IPS-18a (cell line): ENCODE data around the gene PRXL2A.
"Not testable (repeated sequence)": the region's sequence is repeated elsewhere in the genome, so short reads cannot be mapped to it uniquely, and the experiment has no call there.

Experiments used
- H3K27ac ChIP-seq: one replicate; pipeline ENCODE4 v1.5.1; 2013; ENCODE audit warnings: low read length
- H3K27me3 ChIP-seq: one replicate; pipeline ENCODE4 v1.6.1; 2013; ENCODE audit warnings: mild to moderate bottlenecking, low read length; ENCODE audit not compliant: control insufficient read depth, insufficient read depth
- H3K36me3 ChIP-seq: one replicate; pipeline ENCODE4 v1.6.1; 2013; ENCODE audit warnings: low read depth, low read length; ENCODE audit not compliant: control insufficient read depth
- H3K4me1 ChIP-seq: one replicate; pipeline ENCODE4 v1.6.1; 2013; ENCODE audit warnings: low read depth, low read length; ENCODE audit not compliant: control insufficient read depth
- H3K4me3 ChIP-seq: one replicate; pipeline ENCODE4 v1.5.1; 2013; ENCODE audit warnings: low read length
- H3K9ac ChIP-seq: one replicate; pipeline ENCODE4 v1.6.1; 2013; ENCODE audit warnings: mild to moderate bottlenecking, low read length, moderate library complexity
- H3K9me3 ChIP-seq: one replicate; pipeline ENCODE4 v1.6.1; 2013; ENCODE audit warnings: low read depth, low read length; ENCODE audit not compliant: control insufficient read depth

PRXL2A gene, protein sequence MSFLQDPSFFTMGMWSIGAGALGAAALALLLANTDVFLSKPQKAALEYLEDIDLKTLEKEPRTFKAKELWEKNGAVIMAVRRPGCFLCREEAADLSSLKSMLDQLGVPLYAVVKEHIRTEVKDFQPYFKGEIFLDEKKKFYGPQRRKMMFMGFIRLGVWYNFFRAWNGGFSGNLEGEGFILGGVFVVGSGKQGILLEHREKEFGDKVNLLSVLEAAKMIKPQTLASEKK

DNA sequence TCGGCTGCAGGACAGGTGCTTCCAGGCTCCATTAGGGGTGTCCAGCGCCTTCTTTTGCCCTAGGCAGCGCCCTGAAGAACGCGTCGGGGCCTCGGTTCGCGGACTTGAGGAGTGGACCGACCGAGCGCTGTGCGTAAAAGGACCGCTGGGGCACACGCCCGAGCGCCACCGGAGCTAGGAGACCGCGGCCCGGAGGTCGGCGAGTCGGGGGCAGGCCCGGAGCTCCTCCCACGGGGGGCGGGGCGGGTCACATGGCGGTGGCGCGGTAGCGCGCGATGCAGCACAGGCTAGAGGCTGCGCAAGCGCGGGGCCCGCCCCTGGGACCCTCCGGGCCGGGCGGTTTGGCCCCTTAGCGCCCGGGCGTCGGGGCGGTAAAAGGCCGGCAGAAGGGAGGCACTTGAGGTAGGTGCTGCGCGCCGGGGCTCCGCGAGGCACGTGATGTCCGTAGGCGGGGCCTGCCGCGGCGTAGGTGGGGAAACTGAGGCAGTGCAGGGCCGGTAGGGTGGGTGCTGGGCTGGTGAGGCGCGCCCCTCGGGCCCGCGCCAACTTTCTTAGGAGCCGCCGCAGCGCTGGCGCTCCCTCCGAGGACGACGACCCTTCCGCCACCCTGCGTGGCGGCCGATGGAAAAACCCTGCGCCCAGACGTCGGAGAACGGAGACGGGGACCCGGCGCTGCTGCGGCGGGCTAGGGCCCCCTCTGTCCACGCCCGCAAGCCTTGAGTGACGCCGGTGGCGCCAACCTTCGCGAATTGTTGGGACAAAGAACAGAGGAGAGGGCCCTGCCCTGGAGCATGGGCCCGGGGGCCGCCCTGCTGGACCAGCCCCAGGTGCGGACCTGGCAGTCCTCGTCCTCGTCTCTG is at the start of gene PRXL2A:
TSS of gene PRXL2A (plus strand) at position 310 of the 860 bp plus-strand sequence. CDS start 11,917 bp downstream, outside the sequence.
- H3K4me3 ChIP-seq, result peak within 1 kb of the TSS; percentile 80
- peak within 1 kb of the TSS; percentile 73 for H3K9ac ChIP-seq
- no peaks in the 10 kb centered on the region for H3K36me3 ChIP-seq
- no peak within 1 kb of the TSS for H3K27ac ChIP-seq
- H3K27me3 ChIP-seq, result peaks cover 22% of the 10 kb centered on the region
- H3K4me1 ChIP-seq, result peaks cover 11% of the 10 kb centered on the region
- H3K9me3 ChIP-seq, result no peaks in the 10 kb centered on the region

DNA sequence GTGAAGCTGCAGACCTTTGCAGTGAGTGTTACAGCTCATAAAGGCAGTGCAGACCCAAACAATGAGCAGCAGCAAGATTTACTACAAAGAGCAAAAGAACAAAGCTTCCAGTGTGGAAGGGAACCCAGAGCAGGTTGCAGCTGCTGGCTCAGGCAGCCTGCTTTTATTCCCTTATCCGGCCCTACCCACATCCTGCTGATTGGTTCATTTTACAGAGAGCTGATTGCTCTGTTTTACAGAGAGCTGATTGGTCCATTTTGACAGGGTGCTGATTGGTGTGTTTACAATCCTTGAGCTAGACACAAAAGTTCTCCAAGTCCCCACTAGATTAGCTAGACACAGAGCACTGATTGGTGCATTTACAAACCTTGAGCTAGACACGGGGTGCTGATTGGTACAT is 49.4 kb upstream of the PRXL2A start:
- H3K9me3 ChIP-seq, H3K27ac ChIP-seq, H3K4me3 ChIP-seq, H3K36me3 ChIP-seq, H3K4me1 ChIP-seq, H3K9ac ChIP-seq: not testable (repeated sequence)
- H3K27me3 ChIP-seq, result peaks cover 20% of the 10 kb centered on the region

GRCh38 chr10:80359644-80360043 is 48.7 kb upstream of the PRXL2A start:
- H3K4me1 ChIP-seq, result peaks cover 4% of the 10 kb centered on the region
- H3K9me3 ChIP-seq, result no peaks in the 10 kb centered on the region
- H3K36me3 ChIP-seq, result no peaks in the 10 kb centered on the region
- H3K9ac ChIP-seq, result no peak overlapping the region
- H3K27ac ChIP-seq, result no peak overlapping the region
- peaks cover 20% of the 10 kb centered on the region for H3K27me3 ChIP-seq
- H3K4me3 ChIP-seq, result no peak overlapping the region

- Histone ChIP-seq H3K36me3 (no peaks in the 10 kb centered on the region), H3K27ac (no peak overlapping the region), H3K9ac (no peak overlapping the region), H3K4me1 (no peaks in the 10 kb centered on the region), H3K27me3 (no peaks in the 10 kb centered on the region), H3K4me3 (no peak overlapping the region), H3K9me3 (peaks cover 14% of the 10 kb centered on the region)
Observed at GRCh38 chr10:80365510-80365909, 42.8 kb upstream of the PRXL2A start.

- H3K27me3 ChIP-seq, result no peaks in the 10 kb centered on the region
- H3K9ac ChIP-seq, result no peak overlapping the region
- H3K4me3 ChIP-seq, result no peak overlapping the region
- peaks cover 13% of the 10 kb centered on the region for H3K9me3 ChIP-seq
- H3K36me3 ChIP-seq, result no peaks in the 10 kb centered on the region
- no peak overlapping the region for H3K27ac ChIP-seq
- H3K4me1 ChIP-seq, result no peaks in the 10 kb centered on the region
Observed at GRCh38 chr10:80371467-80371866, 36.9 kb upstream of the PRXL2A start.

DNA sequence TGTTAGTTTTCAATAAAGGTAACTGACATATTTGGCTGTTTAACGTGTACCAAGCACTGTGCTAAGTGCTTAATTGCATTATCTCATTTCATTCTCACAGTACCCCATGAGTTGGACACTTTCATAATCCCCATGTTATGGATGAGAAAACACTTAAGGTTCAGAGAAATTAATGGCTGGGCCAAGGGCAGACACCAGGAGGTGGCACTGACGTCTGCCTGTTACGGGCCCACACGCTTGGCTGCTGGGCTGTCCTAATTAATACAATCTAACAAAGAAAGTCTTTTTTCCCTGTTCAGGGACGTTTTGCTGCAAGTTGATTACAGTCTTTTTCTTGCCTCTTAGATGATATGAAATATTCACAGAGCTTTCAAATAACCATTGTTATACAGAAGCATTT is 35.7 kb upstream of the PRXL2A start:
- Histone ChIP-seq H3K9ac (no peak overlapping the region), H3K4me3 (no peak overlapping the region), H3K27ac (no peak overlapping the region), H3K4me1 (no peaks in the 10 kb centered on the region), H3K27me3 (no peaks in the 10 kb centered on the region), H3K9me3 (peaks cover 5% of the 10 kb centered on the region), H3K36me3 (no peaks in the 10 kb centered on the region)

GRCh38 chr10:80373502-80373901 is 34.8 kb upstream of the PRXL2A start:
- Histone ChIP-seq H3K4me3 (no peak overlapping the region), H3K4me1 (no peaks in the 10 kb centered on the region), H3K36me3 (no peaks in the 10 kb centered on the region), H3K27me3 (no peaks in the 10 kb centered on the region), H3K9me3 (no peaks in the 10 kb centered on the region), H3K9ac (no peak overlapping the region), H3K27ac (no peak overlapping the region)

DNA sequence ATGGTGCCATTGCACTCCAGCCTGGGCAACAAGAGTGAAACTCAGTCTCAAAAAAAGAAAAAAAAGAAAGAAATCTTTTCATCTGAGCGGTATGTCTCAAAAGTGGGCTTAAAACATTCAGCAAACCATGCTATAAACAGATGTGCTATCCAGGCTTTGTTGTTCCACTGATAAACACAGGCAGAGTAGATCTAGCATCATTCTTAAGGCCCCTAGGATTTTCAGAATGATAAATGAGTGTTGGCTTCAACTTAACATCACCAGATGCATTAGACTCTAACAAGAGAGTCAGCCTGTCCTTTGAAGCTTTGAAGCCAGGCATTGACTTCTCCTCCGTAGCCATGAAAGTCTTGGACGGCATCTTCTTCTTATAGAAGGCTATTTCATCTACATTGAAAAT is 28.6 kb upstream of the PRXL2A start:
- Histone ChIP-seq H3K4me1 (no peaks in the 10 kb centered on the region), H3K36me3 (no peaks in the 10 kb centered on the region), H3K9ac (no peak overlapping the region)

DNA sequence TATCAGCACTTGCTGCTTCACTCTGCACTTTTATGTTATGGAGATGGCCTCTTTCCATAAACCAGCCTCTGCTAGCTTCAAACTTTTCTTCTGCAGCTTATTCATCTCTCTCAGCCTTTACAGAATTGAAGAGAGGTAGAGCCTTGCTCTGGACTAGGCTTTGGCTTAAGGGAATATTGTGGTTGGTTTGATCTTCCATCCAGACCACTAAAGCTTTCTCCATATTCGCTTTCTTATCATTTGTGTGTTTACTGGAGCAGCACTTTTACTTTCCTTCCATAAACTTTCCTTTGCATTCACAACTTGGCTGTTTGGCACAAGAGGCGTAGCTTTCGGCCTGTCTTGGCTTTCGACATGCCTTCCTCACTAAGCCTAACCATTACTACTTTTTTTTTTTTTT is 28.2 kb upstream of the PRXL2A start:
- Histone ChIP-seq H3K9me3 (no peaks in the 10 kb centered on the region), H3K4me3 (no peak overlapping the region), H3K27ac (no peak overlapping the region), H3K9ac (no peak overlapping the region), H3K4me1 (no peaks in the 10 kb centered on the region), H3K27me3 (no peaks in the 10 kb centered on the region), H3K36me3 (no peaks in the 10 kb centered on the region)

More for the DNA sequence above, 28.6 kb upstream of the PRXL2A start:
- no peaks in the 10 kb centered on the region for H3K9me3 ChIP-seq
- H3K4me3 ChIP-seq, result no peak overlapping the region
- H3K27ac ChIP-seq, result no peak overlapping the region
- H3K27me3 ChIP-seq, result no peaks in the 10 kb centered on the region

DNA sequence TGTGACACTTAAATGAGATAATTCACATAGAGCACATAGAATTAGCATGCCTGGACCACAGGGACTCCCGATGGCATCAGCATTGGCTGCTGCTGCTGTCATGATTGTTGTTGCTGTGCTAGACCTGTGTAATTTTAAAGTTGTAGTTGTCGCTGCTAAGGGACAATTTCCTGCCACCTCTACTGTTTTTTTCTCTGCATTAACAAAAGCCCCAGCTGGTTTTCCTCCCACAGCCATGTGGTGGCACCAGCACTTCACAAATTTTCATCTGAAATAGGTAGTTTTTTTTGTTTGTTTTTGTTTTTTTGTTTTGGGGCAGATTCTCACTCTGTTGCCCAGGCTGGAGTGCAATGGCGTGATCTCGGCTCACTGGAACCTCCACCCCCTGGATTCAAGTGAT is 25.4 kb upstream of the PRXL2A start:
- Histone ChIP-seq H3K4me1 (no peaks in the 10 kb centered on the region), H3K36me3 (no peaks in the 10 kb centered on the region), H3K4me3 (no peak overlapping the region), H3K27me3 (no peaks in the 10 kb centered on the region), H3K9me3 (no peaks in the 10 kb centered on the region), H3K9ac (no peak overlapping the region), H3K27ac (no peak overlapping the region)

DNA sequence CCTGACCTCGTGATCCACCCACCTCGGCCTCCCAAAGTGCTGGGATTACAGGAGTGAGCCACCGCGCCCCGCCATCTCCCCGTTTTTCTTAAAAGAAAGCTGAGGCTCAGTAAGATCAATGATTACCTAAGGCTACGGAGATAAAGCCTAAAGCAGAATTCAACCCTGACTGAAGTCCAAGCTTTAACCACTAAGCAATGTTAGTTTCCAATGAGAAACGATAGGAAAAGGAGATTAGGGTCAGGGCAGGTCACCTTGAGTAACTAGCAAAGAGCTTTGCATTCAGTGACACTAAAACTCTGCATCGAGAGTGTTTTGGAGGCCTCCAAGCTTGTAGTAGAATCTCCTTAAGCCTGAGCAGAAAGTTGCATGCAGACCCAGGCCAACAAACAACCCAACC is 17.6 kb upstream of the PRXL2A start:
- H3K27me3 ChIP-seq, result no peaks in the 10 kb centered on the region
- no peak overlapping the region for H3K4me3 ChIP-seq
- no peaks in the 10 kb centered on the region for H3K4me1 ChIP-seq
- H3K36me3 ChIP-seq, result no peaks in the 10 kb centered on the region
- H3K27ac ChIP-seq, result no peak overlapping the region
- H3K9me3 ChIP-seq, result no peaks in the 10 kb centered on the region
- no peak overlapping the region for H3K9ac ChIP-seq

DNA sequence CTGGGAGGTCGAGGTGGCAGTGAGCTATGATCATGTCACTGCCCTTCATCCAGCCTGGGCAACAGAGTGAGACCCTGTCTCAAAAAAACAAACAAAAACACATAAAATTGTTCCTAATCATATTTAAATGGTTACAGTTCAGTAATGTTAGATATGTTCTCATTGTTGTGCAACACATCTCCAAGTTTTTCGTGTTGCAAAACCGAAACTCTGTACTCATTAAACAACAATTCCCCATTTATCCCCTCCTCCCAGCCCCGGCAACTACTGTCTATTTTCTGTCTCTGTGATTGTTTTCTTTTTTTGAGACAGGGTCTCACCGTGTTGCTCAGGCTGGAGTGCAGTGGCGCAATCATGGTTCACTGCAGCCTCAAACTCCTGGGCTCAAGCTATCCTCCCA is 16.1 kb upstream of the PRXL2A start:
- no peaks in the 10 kb centered on the region for H3K4me1 ChIP-seq
- H3K27ac ChIP-seq, result no peak overlapping the region
- H3K36me3 ChIP-seq, result no peaks in the 10 kb centered on the region
- no peak overlapping the region for H3K4me3 ChIP-seq
- no peak overlapping the region for H3K9ac ChIP-seq
- no peaks in the 10 kb centered on the region for H3K27me3 ChIP-seq
- no peaks in the 10 kb centered on the region for H3K9me3 ChIP-seq
